ENCODE results near the gene C19orf25.
A peak's percentile ranks its signal among the peaks of the same experiment; 100 is the strongest.
"Not testable (repeated sequence)": the region's sequence is repeated elsewhere in the genome, so short reads cannot be mapped to it uniquely, and the experiment has no call there.

Gene C19orf25

GRCh38 chr19:1481224-1481892 is 2.3 kb upstream of the C19orf25 start:
- Histone ChIP-seq H3K27ac (ENCODE audit: insufficient read depth, low read length, poor library complexity, severe bottlenecking) (no peak overlapping the region), H3K27me3 (replicated peaks; ENCODE audit: control insufficient read depth, insufficient read depth, low read length, poor library complexity, severe bottlenecking) (no peaks in the 10 kb centered on the region), H3K36me3 (ENCODE audit: control insufficient read depth, insufficient read depth, low read length) (no peaks in the 10 kb centered on the region), H3K4me3 (ENCODE audit: insufficient read depth, low read depth, low read length, poor library complexity, severe bottlenecking) (no peak overlapping the region), H3K9me3 (ENCODE audit: control insufficient read depth, low read length) (no peaks in the 10 kb centered on the region), H3K4me1 (ENCODE audit: control insufficient read depth, insufficient read depth, low read length, poor library complexity, severe bottlenecking) (peaks cover 14% of the 10 kb centered on the region)
- no peak for DNase-seq

DNA sequence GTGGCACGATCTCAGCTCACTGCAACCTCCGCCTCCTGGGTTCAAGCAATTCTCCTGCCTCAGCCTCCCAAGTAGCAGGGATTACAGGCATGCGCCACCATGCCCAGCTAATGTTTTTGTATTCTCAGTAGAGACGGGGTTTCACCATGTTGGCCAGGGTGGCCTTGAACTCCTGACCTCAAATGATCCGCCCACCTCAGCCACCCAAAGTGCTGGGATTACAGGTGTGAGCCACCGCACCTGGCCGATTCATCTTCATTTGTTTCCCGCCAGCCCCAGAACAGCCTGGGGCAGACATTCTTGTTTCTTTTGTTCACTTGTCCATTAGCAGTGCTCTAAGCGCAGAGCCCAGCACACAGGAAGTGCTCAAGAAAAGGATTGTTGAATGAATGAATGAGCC is 2.0 kb downstream of the C19orf25 start:
- not testable (repeated sequence) for H3K4me3 ChIP-seq (ENCODE audit: insufficient read depth, low read depth, low read length, poor library complexity, severe bottlenecking); H3K36me3 ChIP-seq (ENCODE audit: control insufficient read depth, insufficient read depth, low read length); H3K9me3 ChIP-seq (ENCODE audit: control insufficient read depth, low read length); H3K27ac ChIP-seq (ENCODE audit: insufficient read depth, low read length, poor library complexity, severe bottlenecking); DNase-seq; H3K27me3 ChIP-seq (replicated peaks; ENCODE audit: control insufficient read depth, insufficient read depth, low read length, poor library complexity, severe bottlenecking)
- peaks cover 14% of the 10 kb centered on the region for H3K4me1 ChIP-seq (ENCODE audit: control insufficient read depth, insufficient read depth, low read length, poor library complexity, severe bottlenecking)

GRCh38 chr19:1475751-1476437 is 3.1 kb downstream of the C19orf25 start:
- Histone ChIP-seq H3K4me1 (ENCODE audit: control insufficient read depth, insufficient read depth, low read length, poor library complexity, severe bottlenecking) (peaks cover 26% of the 10 kb centered on the region), H3K27ac (ENCODE audit: insufficient read depth, low read length, poor library complexity, severe bottlenecking) (no peak overlapping the region), H3K27me3 (replicated peaks; ENCODE audit: control insufficient read depth, insufficient read depth, low read length, poor library complexity, severe bottlenecking) (no peaks in the 10 kb centered on the region), H3K36me3 (ENCODE audit: control insufficient read depth, insufficient read depth, low read length) (peaks cover 5% of the 10 kb centered on the region), H3K4me3 (ENCODE audit: insufficient read depth, low read depth, low read length, poor library complexity, severe bottlenecking) (no peak overlapping the region), H3K9me3 (ENCODE audit: control insufficient read depth, low read length) (no peaks in the 10 kb centered on the region)
- no peak for DNase-seq

- no peak overlapping the region for H3K4me3 ChIP-seq (ENCODE audit: insufficient read depth, low read depth, low read length, poor library complexity, severe bottlenecking)
- peaks cover 5% of the 10 kb centered on the region for H3K36me3 ChIP-seq (ENCODE audit: control insufficient read depth, insufficient read depth, low read length)
- H3K27me3 ChIP-seq (replicated peaks; ENCODE audit: control insufficient read depth, insufficient read depth, low read length, poor library complexity, severe bottlenecking): no peaks in the 10 kb centered on the region
- H3K4me1 ChIP-seq (ENCODE audit: control insufficient read depth, insufficient read depth, low read length, poor library complexity, severe bottlenecking): peaks cover 35% of the 10 kb centered on the region
- no peak for DNase-seq
- no peaks in the 10 kb centered on the region for H3K9me3 ChIP-seq (ENCODE audit: control insufficient read depth, low read length)
- no peak overlapping the region for H3K27ac ChIP-seq (ENCODE audit: insufficient read depth, low read length, poor library complexity, severe bottlenecking)
Measured at GRCh38 chr19:1474765-1475351, 4.2 kb downstream of the C19orf25 start.

- no peak overlapping the region for H3K27ac ChIP-seq (ENCODE audit: insufficient read depth, low read length, poor library complexity, severe bottlenecking)
- DNase-seq: no peak
- peaks cover 32% of the 10 kb centered on the region for H3K4me1 ChIP-seq (ENCODE audit: control insufficient read depth, insufficient read depth, low read length, poor library complexity, severe bottlenecking)
Measured at GRCh38 chr19:1474011-1474764, 4.8 kb downstream of the C19orf25 start.

GRCh38 chr19:1473085-1473851 is 5.7 kb downstream of the C19orf25 start:
- Histone ChIP-seq H3K27me3 (replicated peaks; ENCODE audit: control insufficient read depth, insufficient read depth, low read length, poor library complexity, severe bottlenecking) (peaks cover 3% of the 10 kb centered on the region), H3K9me3 (ENCODE audit: control insufficient read depth, low read length) (no peaks in the 10 kb centered on the region), H3K27ac (ENCODE audit: insufficient read depth, low read length, poor library complexity, severe bottlenecking) (no peak overlapping the region), H3K36me3 (ENCODE audit: control insufficient read depth, insufficient read depth, low read length) (peaks cover 5% of the 10 kb centered on the region), H3K4me3 (ENCODE audit: insufficient read depth, low read depth, low read length, poor library complexity, severe bottlenecking) (no peak overlapping the region), H3K4me1 (ENCODE audit: control insufficient read depth, insufficient read depth, low read length, poor library complexity, severe bottlenecking) (peaks cover 34% of the 10 kb centered on the region)
- DNase-seq: no peak

More at GRCh38 chr19:1474011-1474764, 4.8 kb downstream of the C19orf25 start:
- Histone ChIP-seq H3K27me3 (replicated peaks; ENCODE audit: control insufficient read depth, insufficient read depth, low read length, poor library complexity, severe bottlenecking) (no peaks in the 10 kb centered on the region), H3K36me3 (ENCODE audit: control insufficient read depth, insufficient read depth, low read length) (peaks cover 5% of the 10 kb centered on the region), H3K9me3 (ENCODE audit: control insufficient read depth, low read length) (no peaks in the 10 kb centered on the region), H3K4me3 (ENCODE audit: insufficient read depth, low read depth, low read length, poor library complexity, severe bottlenecking) (no peak overlapping the region)

- DNase-seq: no peak
- peaks cover 41% of the 10 kb centered on the region for H3K4me1 ChIP-seq (ENCODE audit: control insufficient read depth, insufficient read depth, low read length, poor library complexity, severe bottlenecking)
- no peak overlapping the region for H3K27ac ChIP-seq (ENCODE audit: insufficient read depth, low read length, poor library complexity, severe bottlenecking)
- H3K4me3 ChIP-seq (ENCODE audit: insufficient read depth, low read depth, low read length, poor library complexity, severe bottlenecking): no peak overlapping the region
- H3K36me3 ChIP-seq (ENCODE audit: control insufficient read depth, insufficient read depth, low read length): peaks cover 5% of the 10 kb centered on the region
- H3K27me3 ChIP-seq (replicated peaks; ENCODE audit: control insufficient read depth, insufficient read depth, low read length, poor library complexity, severe bottlenecking): peaks cover 12% of the 10 kb centered on the region
- H3K9me3 ChIP-seq (ENCODE audit: control insufficient read depth, low read length): no peaks in the 10 kb centered on the region
Measured at GRCh38 chr19:1472231-1473084, 6.6 kb downstream of the C19orf25 start.

DNA sequence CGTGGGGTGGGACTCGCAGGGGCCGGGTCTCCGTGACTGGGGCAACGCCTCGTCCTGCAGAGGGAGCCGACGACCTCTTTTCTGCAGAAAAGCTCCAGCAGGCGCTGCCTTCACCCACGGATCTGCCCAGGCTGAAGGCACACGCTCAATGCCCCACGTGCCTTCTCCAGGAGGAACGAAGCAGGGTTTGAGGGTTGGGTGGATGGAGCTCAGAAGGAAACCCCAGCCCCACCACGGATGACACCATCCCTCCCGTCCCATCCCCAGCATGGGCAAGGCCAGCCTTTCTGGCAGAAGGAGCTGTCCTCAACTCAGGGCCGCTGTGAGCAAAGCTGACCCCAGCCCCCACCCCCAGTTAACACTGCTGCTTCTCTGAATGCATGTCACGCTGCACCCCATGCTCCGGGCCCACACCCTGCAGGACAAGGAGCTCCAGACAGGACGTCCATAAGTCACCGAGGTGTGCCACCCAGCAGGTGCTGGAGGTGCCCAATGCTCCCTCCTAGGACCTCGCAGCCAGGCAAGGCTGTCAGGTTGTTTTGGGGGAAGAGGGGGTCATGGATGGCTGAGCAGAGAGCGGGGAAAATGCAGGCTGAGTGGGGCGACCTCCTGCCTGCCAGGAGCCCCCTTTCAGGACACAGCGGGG is 7.4 kb downstream of the C19orf25 start:
- no peaks in the 10 kb centered on the region for H3K9me3 ChIP-seq (ENCODE audit: control insufficient read depth, low read length)

More for the DNA sequence above, 7.4 kb downstream of the C19orf25 start:
- Histone ChIP-seq H3K27ac (ENCODE audit: insufficient read depth, low read length, poor library complexity, severe bottlenecking) (no peak overlapping the region), H3K36me3 (ENCODE audit: control insufficient read depth, insufficient read depth, low read length) (peaks cover 5% of the 10 kb centered on the region), H3K4me3 (ENCODE audit: insufficient read depth, low read depth, low read length, poor library complexity, severe bottlenecking) (peak overlapping the region; percentile 64), H3K4me1 (ENCODE audit: control insufficient read depth, insufficient read depth, low read length, poor library complexity, severe bottlenecking) (peaks cover 46% of the 10 kb centered on the region), H3K27me3 (replicated peaks; ENCODE audit: control insufficient read depth, insufficient read depth, low read length, poor library complexity, severe bottlenecking) (peaks cover 19% of the 10 kb centered on the region)
- no peak for DNase-seq
